ENCODE results near the gene STUB1. TPM values are rescaled to one million over a fixed set of nuclear protein-coding genes. Genes with fewer than 3 reads are reported as not detected.

The STUB1 gene
- total RNA-seq, 1 donor from 2014 or later: 78.3 TPM

GRCh38 chr16:680967-681745 lies 946 bp downstream of the STUB1 start:
- DNase-seq: no peak
- peaks cover 7% of the 10 kb centered on the region for H3K9me3 Mint-ChIP-seq (ENCODE audit: unreplicated experiment)
- TF ChIP-seq, protein P1, sequence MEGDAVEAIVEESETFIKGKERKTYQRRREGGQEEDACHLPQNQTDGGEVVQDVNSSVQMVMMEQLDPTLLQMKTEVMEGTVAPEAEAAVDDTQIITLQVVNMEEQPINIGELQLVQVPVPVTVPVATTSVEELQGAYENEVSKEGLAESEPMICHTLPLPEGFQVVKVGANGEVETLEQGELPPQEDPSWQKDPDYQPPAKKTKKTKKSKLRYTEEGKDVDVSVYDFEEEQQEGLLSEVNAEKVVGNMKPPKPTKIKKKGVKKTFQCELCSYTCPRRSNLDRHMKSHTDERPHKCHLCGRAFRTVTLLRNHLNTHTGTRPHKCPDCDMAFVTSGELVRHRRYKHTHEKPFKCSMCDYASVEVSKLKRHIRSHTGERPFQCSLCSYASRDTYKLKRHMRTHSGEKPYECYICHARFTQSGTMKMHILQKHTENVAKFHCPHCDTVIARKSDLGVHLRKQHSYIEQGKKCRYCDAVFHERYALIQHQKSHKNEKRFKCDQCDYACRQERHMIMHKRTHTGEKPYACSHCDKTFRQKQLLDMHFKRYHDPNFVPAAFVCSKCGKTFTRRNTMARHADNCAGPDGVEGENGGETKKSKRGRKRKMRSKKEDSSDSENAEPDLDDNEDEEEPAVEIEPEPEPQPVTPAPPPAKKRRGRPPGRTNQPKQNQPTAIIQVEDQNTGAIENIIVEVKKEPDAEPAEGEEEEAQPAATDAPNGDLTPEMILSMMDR (IDR thresholded peaks at IDR 0.05; ENCODE audit: partially characterized antibody, unreplicated experiment): no peak
- H3K27me3 Mint-ChIP-seq (ENCODE audit: unreplicated experiment): peaks cover 9% of the 10 kb centered on the region
- H3K27ac Mint-ChIP-seq (ENCODE audit: unreplicated experiment): no peak overlapping the region
- H3K4me3 Mint-ChIP-seq (ENCODE audit: unreplicated experiment): peak overlapping the region; percentile 81
- H3K36me3 Mint-ChIP-seq (ENCODE audit: unreplicated experiment): no peaks in the 10 kb centered on the region
- peaks cover 9% of the 10 kb centered on the region for H3K4me1 Mint-ChIP-seq (ENCODE audit: low read depth, unreplicated experiment)

GRCh38 chr16:681746-682427 lies 1.7 kb downstream of the STUB1 start:
- Mint-ChIP-seq H3K4me1 (ENCODE audit: low read depth, unreplicated experiment) (peaks cover 9% of the 10 kb centered on the region), H3K27ac (ENCODE audit: unreplicated experiment) (no peak overlapping the region), H3K9me3 (ENCODE audit: unreplicated experiment) (peaks cover 8% of the 10 kb centered on the region)

DNA sequence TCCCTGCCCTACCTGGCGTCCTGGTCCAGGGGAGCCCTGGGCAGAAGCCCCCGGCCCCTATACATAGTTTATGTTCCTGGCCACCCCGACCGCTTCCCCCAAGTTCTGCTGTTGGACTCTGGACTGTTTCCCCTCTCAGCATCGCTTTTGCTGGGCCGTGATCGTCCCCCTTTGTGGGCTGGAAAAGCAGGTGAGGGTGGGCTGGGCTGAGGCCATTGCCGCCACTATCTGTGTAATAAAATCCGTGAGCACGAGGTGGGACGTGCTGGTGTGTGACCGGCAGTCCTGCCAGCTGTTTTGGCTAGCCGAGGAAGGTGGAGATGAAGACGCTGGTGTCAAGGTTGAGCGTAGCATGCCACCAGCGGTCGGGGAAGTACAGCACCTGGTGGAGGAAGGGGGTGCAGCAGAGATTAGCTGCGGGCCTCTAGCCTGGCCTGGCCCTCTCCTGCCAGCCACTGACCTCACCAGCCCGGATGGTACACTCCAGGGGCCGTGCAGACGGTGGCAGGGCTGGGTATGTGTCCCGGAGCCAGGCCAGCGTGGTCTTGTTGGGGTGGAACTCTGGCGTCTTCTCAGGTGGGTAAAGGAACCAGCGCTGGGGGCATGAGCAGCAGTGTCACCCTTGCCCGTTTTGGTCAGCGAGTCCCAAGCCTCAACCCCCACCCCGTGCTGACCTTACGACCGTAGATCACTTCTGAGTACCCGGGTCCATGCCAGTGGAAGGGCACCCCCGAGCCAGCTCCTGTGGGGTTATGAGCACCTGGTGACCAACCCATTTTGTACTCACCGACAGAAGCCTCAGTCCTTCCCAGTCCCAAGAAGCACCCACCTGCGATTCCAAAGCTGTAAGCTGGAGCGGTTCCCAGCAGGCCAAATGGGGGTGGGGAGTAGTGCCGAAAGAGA lies 2.5 kb downstream of the STUB1 start:
- H3K4me1 Mint-ChIP-seq (ENCODE audit: low read depth, unreplicated experiment): peaks cover 9% of the 10 kb centered on the region
- peaks cover 11% of the 10 kb centered on the region for H3K27me3 Mint-ChIP-seq (ENCODE audit: unreplicated experiment)
- DNase-seq: no peak
- TF ChIP-seq, protein P1 (IDR thresholded peaks at IDR 0.05; ENCODE audit: partially characterized antibody, unreplicated experiment): no peak
- peaks cover 8% of the 10 kb centered on the region for H3K9me3 Mint-ChIP-seq (ENCODE audit: unreplicated experiment)
- H3K4me3 Mint-ChIP-seq (ENCODE audit: unreplicated experiment): peak overlapping the region; percentile 71
- H3K36me3 Mint-ChIP-seq (ENCODE audit: unreplicated experiment): no peaks in the 10 kb centered on the region
- H3K27ac Mint-ChIP-seq (ENCODE audit: unreplicated experiment): no peak overlapping the region

More at GRCh38 chr16:681746-682427, 1.7 kb downstream of the STUB1 start:
- no peaks in the 10 kb centered on the region for H3K36me3 Mint-ChIP-seq (ENCODE audit: unreplicated experiment)
- DNase-seq: no peak
- TF ChIP-seq, protein P1 (IDR thresholded peaks at IDR 0.05; ENCODE audit: partially characterized antibody, unreplicated experiment): no peak
- H3K4me3 Mint-ChIP-seq (ENCODE audit: unreplicated experiment): peak overlapping the region; percentile 81
- peaks cover 9% of the 10 kb centered on the region for H3K27me3 Mint-ChIP-seq (ENCODE audit: unreplicated experiment)

DNA sequence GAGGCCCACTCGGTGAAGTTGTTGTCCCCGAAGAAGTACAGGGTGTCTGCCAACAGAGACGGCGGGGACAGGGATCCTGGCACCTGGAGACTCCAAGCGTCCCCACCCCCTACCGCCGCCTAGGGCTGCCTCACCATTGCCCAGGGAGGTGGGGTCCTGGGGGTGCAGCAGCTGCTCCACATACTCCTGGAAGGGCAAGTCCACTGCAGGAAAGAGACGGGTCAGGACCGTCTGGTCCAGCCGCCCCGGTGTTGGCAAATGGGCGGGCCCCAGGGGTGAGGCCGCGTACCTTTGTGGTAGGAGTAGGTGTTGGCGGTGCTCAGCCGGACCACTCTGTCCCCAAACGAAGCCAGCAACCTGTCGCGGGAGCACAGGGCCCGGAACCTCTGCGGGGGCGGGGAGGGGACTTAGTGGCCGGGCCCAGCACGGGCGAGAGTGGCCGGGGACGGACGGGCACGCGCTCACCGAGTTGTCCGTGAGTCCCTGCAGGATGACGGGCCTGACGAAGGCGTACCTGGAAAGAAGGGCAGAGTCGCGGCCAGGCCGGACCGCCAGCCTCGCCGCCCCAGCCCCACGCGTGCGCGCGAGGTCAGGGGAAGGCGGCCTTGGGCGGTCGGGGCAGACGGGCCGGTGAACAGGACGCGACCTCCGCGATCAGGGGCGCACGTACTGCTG lies 3.3 kb downstream of the STUB1 start:
- H3K9me3 Mint-ChIP-seq (ENCODE audit: unreplicated experiment): peaks cover 8% of the 10 kb centered on the region
- DNase-seq: no peak
- peak overlapping the region; percentile 67 for H3K4me3 Mint-ChIP-seq (ENCODE audit: unreplicated experiment)
- TF ChIP-seq, protein P1 (IDR thresholded peaks at IDR 0.05; ENCODE audit: partially characterized antibody, unreplicated experiment): no peak
- no peak overlapping the region for H3K27ac Mint-ChIP-seq (ENCODE audit: unreplicated experiment)
- peaks cover 9% of the 10 kb centered on the region for H3K4me1 Mint-ChIP-seq (ENCODE audit: low read depth, unreplicated experiment)
- H3K27me3 Mint-ChIP-seq (ENCODE audit: unreplicated experiment): peaks cover 11% of the 10 kb centered on the region
- H3K36me3 Mint-ChIP-seq (ENCODE audit: unreplicated experiment): no peaks in the 10 kb centered on the region

All from glutamatergic neuron (in vitro differentiated cells).